ENCODE measurements around the gene ACSL5.
"Not testable (repeated sequence)": the region's sequence is repeated elsewhere in the genome, so short reads cannot be mapped to it uniquely, and the experiment has no call there.

Gene ACSL5

DNA sequence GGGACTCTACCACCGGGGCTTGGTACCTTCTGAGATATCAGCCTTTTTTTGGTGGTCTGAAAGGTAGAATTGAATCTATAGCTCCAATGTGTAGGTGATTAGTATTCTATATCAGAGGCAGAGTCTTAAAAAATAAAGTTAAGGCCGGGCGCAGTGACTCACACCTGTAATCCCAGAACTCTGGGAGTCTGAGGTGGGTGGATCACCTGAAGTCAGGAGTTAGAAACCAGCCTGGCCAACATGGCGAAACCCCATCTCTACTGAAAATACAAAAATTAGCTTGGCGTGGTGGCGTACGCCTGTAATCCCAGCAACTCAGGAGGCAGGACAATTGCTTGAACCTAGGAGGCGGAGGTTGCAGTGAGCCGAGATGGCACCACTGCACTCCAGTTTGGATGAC is 3.2 kb downstream of the ACSL5 start:
- DNase-seq: not testable (repeated sequence)

DNA sequence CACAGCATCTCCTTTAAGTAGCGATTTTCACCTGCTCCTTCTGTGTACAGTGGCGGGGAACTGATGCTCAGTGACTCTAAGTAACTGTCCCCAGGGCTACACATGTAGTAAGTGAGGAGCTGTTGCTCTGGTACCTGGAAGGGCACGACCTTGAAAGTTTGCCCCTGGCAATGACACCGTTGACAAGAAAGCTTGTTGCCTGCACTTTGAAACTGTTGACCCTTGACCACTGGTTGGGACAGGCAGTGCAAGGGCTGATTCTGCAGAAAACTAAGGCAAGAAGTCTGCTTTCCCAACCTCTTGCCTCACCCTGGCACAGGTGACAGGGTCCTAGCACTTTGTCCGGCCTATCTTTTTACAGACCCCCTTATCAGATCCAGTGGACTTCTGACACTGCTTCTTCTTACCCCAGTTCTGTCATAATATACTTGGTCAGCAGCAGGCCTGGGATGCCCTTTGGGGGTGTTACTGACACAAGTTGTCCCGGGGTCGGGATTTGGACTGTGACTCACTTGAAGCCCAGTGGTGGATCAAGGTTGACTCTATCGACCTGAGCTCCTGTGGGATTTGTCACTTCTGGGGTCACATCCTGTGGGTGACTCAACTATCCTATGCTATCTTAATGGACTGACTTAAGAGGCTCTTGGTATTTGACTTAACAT is 5.8 kb downstream of the ACSL5 start:
- no peak for DNase-seq

GRCh38 chr10:112382515-112383235 is 8.8 kb downstream of the ACSL5 start:
- DNase-seq: no peak

DNA sequence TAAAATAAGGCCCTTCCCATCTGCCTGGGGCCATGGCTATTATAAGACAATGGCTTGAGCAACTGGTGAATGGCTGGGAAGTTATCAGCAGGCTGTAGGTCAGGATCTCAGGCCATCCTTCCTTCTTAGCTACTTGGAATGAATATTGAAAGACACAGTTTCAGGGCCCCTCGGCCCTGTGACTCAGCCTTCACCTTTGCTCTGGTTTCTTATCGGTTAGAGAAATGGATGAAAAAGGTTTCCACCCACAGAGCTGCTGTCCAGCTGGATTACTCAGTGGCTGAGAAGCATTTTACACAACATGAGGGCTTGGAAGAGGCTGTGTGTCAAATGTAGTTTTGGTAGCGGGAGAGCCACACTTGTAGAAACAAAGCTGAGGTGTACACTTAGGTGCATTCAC is 9.4 kb downstream of the ACSL5 start:
- DNase-seq: no peak

GRCh38 chr10:112384141-112384540 is 10.2 kb downstream of the ACSL5 start:
- no peak for DNase-seq

GRCh38 chr10:112385201-112385600 is 11.3 kb downstream of the ACSL5 start:
- no peak for DNase-seq

- DNase-seq: not testable (repeated sequence)
These were observed 14.1 kb downstream of the ACSL5 start for GRCh38 chr10:112388056-112388455.

GRCh38 chr10:112388548-112388947 is 14.6 kb downstream of the ACSL5 start:
- no peak for DNase-seq

GRCh38 chr10:112389271-112389822 is 15.4 kb downstream of the ACSL5 start:
- DNase-seq: no peak

GRCh38 chr10:112390125-112390703 is 16.3 kb downstream of the ACSL5 start:
- DNase-seq: no peak

- DNase-seq: no peak
These were observed 19.4 kb downstream of the ACSL5 start for GRCh38 chr10:112393341-112393740.

DNA sequence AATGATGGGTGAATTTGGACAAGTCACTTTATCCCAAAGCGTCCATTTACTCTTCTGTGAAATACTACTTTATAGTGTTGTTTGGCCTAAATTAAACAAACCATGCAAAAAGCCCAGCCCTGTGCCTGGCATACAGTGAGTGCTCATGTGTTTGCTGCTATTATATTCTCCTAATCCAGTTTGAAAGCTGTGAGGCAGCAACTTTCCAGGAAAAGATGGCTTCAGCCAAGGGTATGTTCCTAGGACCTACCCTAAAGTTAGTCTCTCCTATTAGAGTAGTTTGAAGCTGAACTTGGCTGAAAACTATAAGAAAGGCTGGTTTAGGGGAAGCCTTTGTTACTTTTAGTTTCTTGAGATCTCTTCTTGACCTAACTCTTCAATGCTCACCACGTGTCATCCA is 19.9 kb downstream of the ACSL5 start:
- DNase-seq: no peak

DNA sequence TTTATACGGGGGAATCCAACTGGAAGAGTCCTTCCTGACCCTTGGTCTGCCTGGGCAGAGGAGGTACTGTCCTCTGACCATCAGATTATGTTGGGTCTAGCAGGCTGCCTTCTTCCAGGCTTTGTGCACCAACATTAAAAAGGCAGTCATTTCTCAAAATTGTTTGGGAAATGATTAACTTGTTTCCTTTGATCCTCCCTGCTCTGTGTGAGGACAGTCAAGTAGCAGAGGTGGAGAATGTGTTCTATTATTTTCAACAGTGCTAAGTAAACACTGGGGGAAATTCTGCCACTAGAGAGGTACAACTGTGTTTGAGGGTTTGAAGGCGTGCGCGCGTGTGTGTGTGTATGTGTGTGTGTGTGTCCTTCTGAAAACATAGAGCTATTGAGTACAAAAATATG is 20.6 kb downstream of the ACSL5 start:
- no peak for DNase-seq

DNA sequence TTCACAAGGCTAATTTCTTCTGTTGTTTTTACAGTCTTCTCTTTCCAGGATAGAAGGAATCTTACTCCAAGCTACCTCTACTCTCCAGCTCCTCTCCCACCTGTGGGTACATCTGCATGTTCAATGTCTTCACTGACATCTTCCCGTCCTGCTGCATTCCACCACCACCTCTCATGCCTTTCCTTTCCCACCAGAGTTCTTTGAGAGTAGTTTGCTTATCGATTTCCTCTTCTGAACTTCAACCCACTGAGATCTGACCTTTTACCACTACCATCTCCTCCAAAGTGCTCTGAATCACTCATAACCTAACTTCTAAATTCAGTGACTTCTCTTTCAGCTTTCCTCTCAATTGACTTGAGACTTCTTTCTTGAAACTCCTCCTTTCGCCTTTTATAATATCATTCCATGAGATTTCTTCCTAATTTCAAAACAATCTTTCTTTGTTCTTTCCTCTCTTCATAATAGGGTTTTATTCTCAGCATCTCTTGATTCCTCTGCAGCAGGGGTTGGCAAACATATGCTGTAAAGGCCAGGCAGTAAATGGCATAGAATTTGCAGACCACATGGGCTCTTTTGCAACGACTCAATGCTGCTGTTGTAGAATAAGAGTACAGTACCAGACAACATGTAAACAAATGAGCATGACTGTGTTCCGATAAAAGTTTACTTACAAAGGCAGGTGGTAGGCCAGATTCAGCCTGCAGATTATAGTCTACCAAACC is 22.1 kb downstream of the ACSL5 start:
- no peak for DNase-seq

DNA sequence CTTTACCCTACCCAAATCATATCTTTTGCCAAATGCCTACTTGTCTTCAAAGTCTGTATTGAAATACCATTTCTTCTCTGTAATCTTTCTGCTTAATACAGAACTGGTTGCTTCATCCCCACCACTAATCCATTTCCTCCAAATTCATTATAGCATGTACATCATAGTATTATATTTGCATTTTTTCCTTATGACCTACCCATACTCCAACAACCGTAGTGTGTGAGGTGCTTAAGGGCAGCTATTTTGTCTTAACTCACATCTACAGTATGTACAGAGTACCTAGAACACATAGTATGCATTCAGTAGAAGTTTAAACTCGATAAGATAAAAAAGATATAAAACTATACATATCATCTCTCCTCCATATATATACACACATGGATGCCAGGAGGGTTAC is 23.7 kb downstream of the ACSL5 start:
- no peak for DNase-seq

DNA sequence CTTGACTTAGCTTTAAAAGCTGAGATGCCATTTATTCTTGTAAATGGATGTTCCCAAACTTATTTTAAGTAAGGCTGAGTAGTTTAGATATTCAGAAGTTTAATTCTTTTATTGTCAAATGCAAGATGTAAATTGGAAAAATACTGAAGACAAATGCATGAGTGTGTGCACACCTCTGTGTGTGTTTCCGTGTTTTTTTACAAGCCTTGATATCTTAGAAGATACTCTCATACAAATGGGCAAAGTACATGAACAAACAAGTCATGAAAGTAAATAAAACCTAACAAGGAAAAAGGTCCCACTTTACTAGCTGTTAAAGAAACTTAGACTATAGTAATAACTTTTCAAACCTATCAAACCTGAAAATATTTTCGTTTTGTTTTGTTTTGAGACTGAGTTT is 29.0 kb downstream of the ACSL5 start:
- DNase-seq: no peak

- DNase-seq: no peak
These were observed 30.7 kb downstream of the ACSL5 start for GRCh38 chr10:112404617-112405016.

DNA sequence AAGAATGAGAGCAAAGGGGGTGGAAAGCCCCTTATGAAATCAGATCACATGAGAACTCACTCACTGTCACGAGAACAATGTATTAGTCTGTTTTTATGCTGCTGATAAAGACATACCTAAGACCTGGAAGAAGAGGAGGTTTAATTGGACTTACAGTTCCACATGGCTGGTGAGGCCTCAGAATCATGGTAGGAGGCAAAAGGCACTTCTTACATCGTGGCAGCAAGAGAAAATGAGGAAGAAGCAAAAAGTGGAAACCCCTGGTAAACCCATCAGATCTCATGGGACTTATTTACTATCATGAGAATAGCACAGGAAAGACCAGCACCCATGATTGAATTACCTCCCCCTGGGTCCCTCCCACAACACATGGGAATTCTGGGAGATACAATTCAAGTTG is 32.9 kb downstream of the ACSL5 start:
- not testable (repeated sequence) for DNase-seq

DNA sequence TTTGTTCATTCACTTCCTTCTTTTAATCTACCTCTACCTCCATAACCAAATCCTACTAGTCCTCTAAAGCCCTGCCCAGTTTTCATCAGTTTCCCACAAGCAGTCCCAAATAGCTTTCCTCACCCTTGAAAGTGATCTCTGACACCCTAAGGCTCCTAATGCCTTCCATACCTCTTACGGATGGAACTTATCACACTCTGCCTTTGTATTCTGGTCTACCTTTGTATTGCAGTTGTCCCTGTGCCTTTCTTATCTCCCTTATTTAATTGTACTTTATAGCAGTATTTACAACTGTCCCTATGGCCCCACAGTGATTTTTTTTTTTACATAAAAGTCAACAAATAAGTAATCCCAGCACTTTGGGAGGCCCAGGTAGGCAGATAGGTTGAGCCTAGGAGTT is 33.8 kb downstream of the ACSL5 start:
- DNase-seq: no peak

GRCh38 chr10:112409299-112409698 is 35.4 kb downstream of the ACSL5 start:
- no peak for DNase-seq

DNA sequence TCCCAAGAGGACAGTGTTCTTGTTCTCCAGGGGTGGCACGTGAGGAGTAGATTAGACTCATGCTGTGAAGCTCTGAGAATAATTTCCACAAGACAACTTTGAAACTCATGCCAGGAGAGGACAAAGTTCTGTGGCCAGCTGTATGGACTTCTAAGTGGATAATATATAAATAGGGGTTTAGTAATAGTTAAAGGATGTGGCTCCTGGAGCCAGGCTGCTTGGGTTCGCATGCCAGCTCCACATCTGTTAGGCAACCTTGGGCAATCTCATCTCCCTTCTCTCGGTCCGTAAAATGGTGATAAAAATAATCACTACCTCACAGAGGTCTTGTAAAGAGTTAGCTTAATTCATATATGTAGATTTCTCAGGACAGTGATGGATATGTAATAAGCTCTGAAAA is 35.8 kb downstream of the ACSL5 start:
- DNase-seq: no peak

GRCh38 chr10:112412696-112413095 is 38.8 kb downstream of the ACSL5 start:
- DNase-seq: no peak

GRCh38 chr10:112421731-112422130 is 47.8 kb downstream of the ACSL5 start:
- DNase-seq: no peak

Data from activated gamma-delta T cell (primary cell).